ENCODE measurements around the gene DSCAM.

DNA sequence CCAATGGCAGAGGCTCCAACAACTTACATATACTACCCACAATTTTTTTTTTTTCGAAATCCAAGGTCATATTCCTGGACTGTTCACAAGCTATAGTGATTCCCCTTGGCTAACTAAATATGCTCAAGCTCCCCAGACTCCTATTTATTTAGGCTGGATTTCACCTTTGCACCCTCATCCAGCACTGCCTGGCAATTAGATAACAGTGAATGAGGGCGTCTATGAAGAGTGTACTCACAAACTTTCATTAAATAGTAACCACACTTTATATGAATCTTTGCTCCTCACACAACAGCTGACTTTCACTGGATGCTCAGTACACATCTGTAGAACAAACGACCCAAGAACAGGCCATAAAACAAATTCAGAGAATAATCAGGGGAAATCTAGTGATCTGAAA lies 51.6 kb downstream of the DSCAM start:
- TF ChIP-seq TAF1 (IDR thresholded peaks at IDR 0.05; ENCODE audit: borderline replicate concordance, low read depth, low read length) = no peak
- no peak for TF ChIP-seq POLR2A (IDR thresholded peaks at IDR 0.05; ENCODE audit: low read depth, low read length)
